HG03565 (cell line): ENCODE results near the gene CACNA1A.
"Not testable (repeated sequence)": the region's sequence is repeated elsewhere in the genome, so short reads cannot be mapped to it uniquely, and the experiment has no call there.

Experiments
- ATAC-seq: cut with Tn5 transposase; IDR thresholded peaks from one replicate; pipeline ENCODE4 v1.9.1; 2021; ENCODE audit warnings: mild to moderate bottlenecking, moderate library complexity; ENCODE audit not compliant: unreplicated experiment

Gene CACNA1A

DNA sequence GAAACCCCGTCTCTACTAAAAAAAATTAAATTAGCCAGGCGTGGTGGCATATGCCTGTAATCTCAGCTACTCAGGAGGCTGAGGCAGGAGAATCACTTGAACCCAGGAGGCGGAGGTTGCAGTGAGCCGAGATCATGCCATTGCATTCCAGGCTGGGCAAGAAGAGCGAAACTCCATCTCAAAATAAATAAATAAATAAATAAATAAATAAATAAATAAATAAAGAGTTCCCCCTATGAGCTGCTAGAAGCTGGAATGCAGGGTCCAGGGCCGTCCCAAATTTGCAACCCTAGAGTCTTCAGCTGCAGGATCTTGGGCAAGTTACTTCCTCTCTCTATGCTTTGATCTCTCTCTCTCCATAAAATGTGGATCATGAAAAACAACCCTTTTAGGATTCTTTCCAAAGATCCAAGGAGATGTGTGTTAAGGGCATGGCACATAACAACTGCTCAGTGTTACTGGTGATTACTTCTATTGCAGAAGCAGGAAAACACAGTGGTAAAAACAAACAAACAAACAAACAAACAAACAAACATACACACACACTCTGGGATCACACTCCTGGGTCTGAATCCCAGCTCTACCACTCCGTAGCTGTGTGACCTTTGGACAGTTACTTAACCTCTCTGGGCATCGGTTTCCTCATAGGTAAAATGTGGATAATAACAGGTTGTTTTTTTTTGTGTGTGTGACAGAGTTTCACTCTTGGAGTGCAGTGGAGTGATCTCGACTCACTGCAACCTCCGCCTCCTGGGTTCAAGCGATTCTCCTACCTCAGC, 78.8 kb downstream of the CACNA1A start:
- ATAC-seq: no peak

DNA sequence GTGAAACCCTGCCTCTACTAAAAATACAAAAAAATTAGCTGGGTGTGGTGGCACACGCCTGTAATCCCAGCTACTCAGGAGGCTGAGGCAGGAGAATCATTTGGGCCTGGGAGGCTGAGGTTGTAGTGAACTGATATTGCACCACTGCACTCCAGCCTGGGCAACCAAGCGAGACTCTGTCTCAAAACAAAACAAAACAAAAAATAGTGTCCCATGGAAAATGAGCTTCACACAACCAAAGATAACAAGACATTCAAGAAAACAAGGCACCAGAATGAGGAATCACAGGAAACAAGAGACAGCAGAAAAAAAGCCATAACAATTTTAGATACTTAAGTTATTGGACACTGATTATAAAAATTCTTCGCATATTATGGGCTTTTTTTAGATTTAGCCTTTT, 80.4 kb downstream of the CACNA1A start:
- not testable (repeated sequence) for ATAC-seq

DNA sequence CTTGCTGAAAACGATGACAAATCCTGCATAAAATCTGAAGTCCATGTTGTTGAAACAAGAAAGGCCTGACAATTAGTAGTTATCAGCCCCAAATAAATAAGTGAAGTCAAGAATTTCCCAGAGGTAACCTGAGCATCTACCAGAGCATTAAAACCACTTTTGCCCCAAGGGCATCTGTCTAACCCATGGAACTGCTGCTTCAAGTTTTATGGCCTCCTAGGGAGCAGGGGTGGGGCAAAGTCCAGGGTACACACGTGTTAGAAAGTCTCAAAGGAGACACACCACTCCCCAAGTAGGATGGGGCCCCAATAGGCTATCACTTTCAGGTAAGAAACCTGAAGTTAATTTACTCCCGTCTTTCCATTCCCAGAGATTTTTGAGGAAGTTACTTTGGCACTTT, 81.1 kb downstream of the CACNA1A start:
- ATAC-seq: no peak

DNA sequence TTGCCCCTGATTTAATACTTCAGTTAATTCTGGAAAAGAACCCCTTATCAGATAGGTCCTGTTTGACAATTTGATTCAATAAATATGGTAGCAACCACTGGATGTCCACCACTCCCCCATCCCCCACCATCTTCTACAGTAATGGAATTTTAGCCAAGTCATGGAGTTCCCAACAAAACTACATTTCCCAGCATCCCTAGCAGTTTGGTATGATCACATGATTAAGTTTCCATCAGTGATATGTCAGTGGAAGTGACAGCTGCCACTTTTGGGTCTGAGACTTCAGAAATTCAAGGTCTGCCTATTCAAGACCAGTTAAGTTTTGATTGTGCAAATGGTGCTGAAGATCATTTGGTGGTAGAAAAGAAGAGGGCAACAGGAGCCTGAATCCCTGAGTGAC, 85.5 kb downstream of the CACNA1A start:
- ATAC-seq: no peak

DNA sequence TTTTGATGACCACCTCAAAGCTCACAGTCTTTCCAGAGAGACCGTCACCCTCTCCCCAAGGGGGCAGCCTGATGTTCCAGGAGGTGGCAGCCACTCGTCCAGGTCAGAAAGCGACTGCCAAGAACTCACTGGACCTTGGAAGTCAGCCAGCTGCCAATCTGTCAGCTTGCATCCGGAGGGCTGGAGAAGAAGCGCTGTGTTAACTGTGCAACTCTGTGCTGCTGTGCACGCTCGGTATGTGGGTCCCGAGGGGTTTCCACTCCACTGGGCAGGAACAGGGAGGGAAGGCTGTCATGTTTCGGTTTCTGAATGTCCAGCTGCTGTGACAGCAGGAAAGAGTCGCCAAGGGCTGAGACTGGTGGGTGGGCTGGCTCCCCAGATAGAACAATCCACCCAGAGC, 89.2 kb downstream of the CACNA1A start:
- no peak for ATAC-seq

DNA sequence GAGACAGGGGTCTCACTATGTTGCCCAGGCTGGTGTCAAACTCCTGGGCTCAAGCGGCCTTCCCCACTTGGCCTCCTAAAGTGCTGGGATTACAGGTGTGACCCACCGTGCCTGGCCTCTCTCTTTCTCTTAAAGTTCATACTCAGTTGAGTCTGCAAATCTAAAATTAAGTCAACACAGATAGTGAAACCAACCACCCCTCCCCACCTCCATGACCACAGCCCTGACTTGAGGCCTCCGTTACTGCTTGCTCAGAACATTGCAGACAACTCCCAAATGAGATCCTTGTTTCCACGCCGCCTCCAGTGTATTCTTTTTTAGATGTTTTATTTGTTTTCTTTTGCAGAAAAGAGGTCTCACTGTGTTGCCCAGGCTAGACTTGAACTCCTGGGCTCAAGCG, 94.4 kb downstream of the CACNA1A start:
- ATAC-seq: no peak

DNA sequence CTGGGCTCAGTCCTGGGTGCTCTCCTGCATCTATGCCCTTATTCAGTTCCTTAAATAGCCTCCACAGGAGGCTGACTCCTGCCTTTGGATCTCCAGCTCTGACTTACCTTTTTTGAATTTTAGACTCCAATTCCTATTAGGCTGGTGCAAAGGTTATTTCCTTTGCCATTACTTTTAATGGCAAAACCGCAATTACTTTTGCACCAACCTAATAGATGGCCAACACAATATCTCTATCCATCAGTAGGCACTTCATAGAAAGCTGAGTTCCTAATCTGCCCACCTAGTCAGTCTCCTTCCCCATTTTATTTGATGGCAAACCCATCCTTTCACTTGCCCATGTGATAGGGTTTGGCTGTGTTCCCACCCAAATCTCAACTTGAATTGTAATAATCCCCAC, 95.3 kb downstream of the CACNA1A start:
- ATAC-seq: no peak

DNA sequence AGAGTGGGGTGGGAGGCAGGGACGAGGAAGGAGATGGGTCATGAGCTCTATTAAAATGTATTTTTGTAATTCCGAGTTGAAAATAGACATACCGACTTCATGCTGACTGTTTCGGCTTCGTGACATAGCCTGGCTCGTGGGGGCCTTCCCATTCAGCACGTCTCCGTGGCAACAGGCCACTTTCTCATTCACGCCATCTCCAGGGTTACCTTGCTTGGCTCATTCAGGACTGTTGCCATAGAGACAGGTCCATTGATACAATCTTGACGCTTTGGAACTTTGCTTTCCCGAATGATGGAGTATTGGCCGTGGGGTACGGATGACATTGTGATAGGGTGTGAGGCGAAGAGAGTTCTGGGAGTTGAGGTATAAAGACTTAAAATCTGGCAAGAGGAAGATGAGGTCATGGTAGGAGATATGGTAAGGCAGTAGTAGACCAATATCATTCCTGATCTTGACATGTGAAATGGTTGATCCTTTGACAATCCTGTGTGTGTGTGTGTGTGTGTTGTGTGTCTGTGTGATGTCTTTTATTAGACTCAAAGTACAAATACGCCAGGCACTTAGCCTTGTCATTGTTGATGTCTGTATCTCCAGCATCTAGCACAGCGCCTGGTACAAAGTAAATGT, 97.3 kb downstream of the CACNA1A start:
- ATAC-seq: no peak

DNA sequence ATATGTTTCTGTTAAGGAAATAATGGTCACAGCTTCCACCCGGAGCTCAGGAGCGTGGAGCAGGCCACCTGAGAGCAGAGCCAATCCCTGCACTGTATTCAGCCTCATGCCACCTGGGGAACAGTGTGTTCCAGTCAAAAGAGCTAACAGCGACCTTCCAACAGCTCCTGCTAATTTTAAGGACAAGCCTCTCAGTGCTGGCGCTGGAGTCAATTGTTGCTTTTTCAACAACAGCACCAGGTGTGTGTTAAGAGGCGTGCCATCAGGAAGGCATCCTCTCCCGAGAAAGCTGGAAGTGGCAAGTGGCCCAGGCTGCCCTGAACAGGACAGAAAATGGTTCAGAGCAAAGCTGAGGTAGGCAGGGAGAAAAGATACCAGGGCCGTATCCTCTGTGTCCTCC, 102.0 kb downstream of the CACNA1A start:
- no peak for ATAC-seq

DNA sequence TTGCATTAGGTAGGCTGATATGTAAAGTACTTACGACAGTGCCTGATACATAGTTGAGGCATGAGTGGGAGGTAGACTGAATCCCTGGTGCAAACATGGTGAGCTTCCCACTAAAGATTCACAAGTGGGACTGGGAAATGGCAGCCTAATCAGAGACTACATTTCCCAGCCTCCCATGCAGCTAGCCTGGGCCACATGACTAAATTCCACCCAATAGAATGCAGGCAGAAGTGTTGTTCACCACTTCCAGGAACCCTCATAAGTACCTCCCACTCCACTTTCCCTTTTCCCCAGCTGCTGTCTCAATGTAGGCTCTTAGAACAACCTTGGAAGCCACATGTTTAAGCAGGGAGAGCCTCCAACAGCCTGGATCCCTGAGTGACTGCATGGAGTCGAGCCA, 104.9 kb downstream of the CACNA1A start:
- no peak for ATAC-seq

DNA sequence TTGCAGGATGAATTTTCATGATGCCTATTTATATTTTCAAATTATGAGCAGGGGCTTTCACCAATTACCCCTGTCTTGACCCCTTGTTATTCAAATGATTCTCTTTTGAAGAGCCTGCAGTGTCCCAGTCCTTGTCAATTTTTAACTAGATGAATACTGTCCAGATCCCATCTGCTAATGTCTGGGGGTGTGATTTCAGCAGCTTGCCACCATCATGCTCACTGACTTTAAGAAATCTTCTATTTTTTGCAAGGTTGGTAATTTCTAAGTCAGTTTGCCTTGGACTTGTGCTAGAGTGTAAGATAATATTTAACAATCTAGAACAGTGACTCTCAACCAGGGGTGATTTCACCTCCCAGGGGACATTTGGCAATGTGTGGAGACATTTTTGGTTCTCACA, 106.0 kb downstream of the CACNA1A start:
- no peak for ATAC-seq

DNA sequence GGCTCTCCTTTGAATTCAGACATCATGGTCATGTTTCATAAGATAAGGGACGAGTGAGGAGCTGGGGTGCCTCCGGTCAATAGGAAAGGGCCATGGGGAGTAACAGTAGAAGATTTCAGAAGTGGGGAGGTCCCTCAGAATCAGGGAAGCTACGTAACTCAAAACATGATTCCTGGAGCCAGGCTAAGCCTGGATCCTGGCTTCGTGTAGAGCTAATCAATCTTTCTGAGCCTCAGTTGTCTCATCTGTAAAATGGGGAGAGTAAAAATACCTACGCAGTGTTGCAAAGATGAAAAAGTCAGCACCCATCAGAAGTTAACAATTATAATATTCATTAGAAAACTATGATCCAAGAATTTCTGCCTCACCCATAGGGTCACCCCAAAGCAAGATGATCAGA, 106.5 kb downstream of the CACNA1A start:
- ATAC-seq: no peak

DNA sequence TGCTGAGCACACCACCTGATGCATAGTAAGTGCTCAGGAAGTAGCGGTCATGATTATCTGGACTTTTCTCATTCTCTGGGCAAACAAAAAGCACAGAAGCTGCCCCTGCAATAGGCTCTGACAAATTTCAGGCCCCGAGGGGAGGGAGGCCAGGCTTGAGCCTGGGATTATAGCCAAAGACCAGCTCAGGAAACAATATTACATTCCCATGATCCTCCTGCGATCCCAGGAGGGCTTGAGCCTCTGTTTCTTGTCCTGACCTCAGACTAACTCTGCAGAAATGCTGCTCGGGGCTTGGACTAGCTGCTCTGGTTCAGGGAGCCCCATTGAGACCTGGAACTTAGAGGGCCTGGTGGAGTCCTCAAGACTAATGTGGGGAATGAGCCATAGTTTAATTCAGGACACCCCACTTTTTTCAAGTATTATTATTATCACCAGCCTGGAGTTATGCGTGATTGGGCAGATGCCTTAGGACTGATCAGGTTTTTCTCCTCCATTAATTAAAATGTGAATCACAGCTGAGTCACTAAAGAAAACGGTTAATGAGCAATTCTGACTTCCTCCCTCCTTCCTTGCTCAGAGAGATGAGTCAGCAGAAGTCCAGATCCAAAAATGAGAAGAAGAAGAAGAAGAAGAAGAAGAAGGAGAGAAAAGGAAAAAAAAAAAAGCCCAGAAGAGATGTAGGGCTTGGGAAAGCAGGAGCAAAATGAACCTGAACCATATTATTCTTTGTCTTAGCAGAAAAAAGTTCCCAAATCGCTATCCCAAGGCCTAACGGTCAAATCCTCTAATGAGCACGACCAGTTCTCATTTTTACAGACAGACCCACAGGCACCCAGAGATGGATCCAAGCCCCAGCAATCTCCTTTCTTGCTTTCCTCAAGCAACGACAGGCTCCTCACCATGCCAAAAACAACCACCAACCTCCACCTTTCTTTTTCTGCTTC, 107.2 kb downstream of the CACNA1A start:
- ATAC-seq: no peak

DNA sequence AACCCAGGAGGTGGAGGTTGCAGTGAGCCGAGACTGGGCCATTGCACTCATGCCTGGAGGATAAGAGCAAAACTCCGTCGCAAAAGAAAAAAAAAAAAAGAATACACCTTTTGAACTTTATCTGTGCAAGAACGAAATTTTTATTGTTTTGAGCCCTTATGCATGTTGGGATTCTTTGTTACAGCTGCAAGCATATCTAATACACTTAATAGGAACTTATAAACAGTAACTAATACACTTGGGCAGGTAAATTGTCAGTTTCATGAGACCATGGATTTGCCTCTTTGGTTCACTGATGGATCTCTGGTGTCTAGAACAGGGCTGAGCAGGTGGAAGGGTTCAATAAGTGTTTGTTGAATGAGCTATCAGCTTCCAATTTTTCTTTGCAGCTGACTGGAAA, 108.1 kb downstream of the CACNA1A start:
- ATAC-seq: no peak

DNA sequence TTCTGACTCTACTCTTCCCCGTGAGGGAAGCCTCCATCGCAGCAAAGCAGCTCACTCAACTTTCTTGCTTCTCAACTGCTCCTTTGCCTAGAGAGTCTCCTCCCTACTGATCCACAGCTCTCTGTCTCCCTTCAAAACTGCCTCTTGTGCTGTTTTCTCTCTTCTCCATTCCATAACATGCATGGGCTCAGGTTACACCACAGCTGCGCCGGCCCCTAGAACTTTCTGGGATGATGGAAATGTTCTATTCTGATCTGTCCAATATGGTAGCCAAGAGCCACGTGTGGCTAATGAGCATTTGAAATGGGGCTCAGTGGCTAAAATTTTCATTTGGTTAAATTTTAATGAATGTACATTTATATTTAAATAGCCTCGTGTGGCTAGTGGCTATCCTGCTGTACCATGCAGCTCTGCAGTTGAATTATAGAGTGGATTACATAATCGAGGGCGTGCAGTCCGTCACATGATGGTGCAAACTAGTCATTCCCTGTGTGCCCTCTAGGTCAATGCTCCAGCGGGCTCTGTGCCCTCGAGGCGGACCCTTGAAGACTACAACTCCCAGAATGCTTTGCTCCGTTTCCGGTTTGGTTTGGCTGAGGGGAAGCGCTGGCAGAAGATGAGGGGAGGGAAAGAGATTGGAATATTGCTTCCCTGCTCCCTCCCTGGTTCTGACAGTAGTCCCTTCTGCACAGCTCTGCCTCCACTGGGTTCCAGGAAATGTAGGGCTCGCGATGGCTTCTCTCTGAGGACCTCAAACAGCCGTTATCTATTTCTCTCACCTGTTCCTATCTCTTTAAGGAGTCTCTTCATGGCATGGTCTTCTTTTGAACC, 109.8 kb downstream of the CACNA1A start:
- no peak for ATAC-seq

DNA sequence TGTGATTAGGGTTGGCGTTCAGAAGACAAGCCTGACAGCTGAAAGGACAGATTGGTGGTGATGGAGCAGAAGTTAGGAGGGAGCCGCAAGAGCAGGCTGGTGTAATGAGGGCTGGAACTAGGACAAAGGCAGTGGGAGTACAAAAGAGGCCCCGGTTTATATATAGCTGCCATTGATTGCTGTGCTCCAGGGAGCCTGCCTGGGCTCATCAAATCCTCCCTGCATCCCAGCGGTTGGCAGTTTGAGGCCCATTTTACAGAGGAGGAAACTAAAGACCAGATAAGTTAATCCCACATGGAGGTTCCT, 123.7 kb downstream of the CACNA1A start:
- ATAC-seq: no peak

DNA sequence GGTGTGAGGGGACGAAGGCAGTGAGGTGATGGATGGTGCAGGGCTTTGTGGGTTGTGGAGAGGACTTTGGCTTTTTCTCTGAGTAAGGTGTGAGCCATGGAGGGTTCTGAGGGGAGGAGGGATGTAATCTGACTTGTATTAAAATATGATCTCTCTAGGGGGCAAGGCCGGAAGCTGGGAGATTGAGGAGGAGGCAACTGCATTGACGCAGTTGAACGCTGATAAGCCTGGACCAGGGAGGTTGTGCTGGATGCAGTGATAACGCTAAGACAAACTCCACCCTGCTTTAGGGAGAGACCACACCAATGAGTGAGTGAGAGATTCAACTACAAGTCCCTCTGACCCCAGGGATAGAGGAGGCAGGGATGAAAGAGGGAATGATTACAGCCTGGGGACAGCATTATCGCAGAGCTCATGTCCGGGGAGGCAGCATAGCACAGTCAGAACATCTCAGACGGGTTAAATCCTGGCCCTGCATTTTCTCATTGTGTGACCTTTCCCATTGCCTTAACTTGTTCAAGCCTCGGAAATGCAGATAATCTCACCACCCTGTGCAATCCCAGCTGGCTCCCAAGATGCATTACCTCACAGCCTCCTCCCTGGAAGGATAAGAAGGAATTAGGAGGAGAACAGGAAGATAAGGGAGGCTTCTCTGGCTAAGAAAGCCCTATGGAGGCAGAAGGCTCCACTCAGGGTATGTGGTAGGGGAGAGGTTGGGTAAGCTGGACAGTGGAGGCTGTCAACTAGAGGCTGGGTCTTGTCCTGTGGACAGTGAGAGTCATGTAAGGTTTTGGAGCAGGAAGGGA, 124.2 kb downstream of the CACNA1A start:
- ATAC-seq: no peak

DNA sequence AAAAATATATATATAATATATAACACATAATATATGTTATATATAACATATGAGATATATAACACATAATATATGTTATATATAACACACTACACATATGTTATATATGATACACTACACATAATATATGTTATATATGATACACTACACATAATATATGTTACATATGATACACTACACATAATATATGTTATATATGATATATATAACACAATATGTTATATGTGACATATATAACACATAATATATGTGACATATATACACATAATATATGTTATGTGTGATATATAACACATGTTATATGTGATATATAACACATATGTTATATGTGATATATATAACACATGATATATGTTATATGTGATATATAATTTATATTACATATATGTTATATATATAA, 129.7 kb downstream of the CACNA1A start:
- no peak for ATAC-seq

DNA sequence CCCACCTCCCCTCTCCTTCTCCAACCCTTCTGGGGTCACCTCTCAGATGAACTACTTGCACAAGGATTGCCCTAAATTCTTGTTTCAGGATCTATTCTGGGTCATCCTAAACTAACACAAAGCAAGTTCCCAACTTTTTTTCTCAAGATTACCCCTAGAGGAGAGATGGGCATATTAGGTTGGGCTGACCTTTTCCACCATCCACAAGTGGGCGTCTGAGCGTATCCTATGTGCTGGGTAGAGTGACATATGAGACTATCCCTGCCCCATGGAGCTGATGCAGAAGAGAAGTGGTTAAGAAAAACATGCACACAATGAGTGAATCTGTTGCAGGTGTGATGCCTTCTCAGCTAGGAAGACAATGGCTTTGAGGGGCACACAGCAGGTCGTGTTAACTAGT, 132.7 kb downstream of the CACNA1A start:
- no peak for ATAC-seq

DNA sequence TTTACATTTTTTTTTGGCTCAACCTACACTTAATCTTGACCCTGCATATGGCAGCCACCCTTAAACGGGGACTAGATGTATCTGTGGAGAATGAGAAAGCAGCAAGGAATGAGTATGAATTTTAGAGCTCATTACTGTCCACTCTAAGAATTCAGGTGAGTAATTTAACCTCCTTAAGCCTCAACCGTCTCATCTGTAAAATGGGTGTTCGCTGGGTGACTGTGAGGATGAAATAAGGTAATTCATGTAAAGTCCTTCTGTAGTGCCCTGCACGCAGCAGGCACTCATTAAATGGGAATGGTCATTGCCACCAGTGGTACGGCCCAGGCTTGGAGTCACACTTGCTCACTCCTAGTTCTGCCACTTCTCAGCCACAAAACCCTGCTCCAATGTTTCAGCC, 135.3 kb downstream of the CACNA1A start:
- ATAC-seq: no peak
